WTC11 (cell line): ENCODE data around the gene OTOS.

ENCODE experiments used
- ATF1 ChIP-seq: sonication (generic); formaldehyde crosslinking; IDR thresholded peaks from 2 replicates; pipeline ENCODE4 v1.8.1; 2023; ENCODE audit warnings: mild to moderate bottlenecking, moderate library complexity, missing genetic modification reagents
- NFYB ChIP-seq: sonication (generic); formaldehyde crosslinking; conservative IDR thresholded peaks from 2 replicates; pipeline ENCODE4 v1.8.0; 2022; ENCODE audit warnings: low read depth, missing genetic modification reagents
- PRRX2 ChIP-seq: fragments of 250-450 bp; sonication (Bioruptor Pico); IDR thresholded peaks from 2 replicates; pipeline ENCODE4 v1.8.0; 2021; ENCODE audit warnings: mild to moderate bottlenecking
- TP53 ChIP-seq: sonication (generic); formaldehyde crosslinking; IDR thresholded peaks from 2 replicates; pipeline ENCODE4 v1.8.1; 2023; ENCODE audit warnings: mild to moderate bottlenecking, missing genetic modification reagents
- ZNF138 ChIP-seq: sonication (generic); formaldehyde crosslinking; conservative IDR thresholded peaks from 2 replicates; pipeline ENCODE4 v1.8.1; 2022; ENCODE audit warnings: mild to moderate bottlenecking, moderate library complexity, missing genetic modification reagents
- ZNF263 ChIP-seq: sonication (generic); formaldehyde crosslinking; IDR thresholded peaks from 2 replicates; pipeline ENCODE4 v1.8.1; 2022; ENCODE audit warnings: low read depth, mild to moderate bottlenecking, moderate library complexity, missing genetic modification reagents
- TF ChIP-seq, protein P1 (sequence below): fragments of 200-600 bp; IDR thresholded peaks from 2 replicates; pipeline ENCODE4 v1.8.0; 2022; ENCODE audit warnings: antibody characterized with exemption
- TF ChIP-seq, protein P2 (sequence below): sonication (generic); formaldehyde crosslinking; IDR thresholded peaks from 2 replicates; pipeline ENCODE4 v1.8.0; 2022; ENCODE audit warnings: mild to moderate bottlenecking, missing genetic modification reagents
- TF ChIP-seq, protein P3 (sequence below): sonication (generic); formaldehyde crosslinking; IDR thresholded peaks from 2 replicates; pipeline ENCODE4 v1.8.1; 2022; ENCODE audit warnings: low read depth, mild to moderate bottlenecking, moderate library complexity, missing genetic modification reagents, borderline replicate concordance
- TF ChIP-seq, protein P4 (sequence below): sonication (generic); formaldehyde crosslinking; IDR thresholded peaks from 2 replicates; pipeline ENCODE4 v1.8.0; 2022; ENCODE audit warnings: missing genetic modification reagents
- TF ChIP-seq, protein P5 (sequence below): sonication (generic); formaldehyde crosslinking; IDR thresholded peaks from 2 replicates; pipeline ENCODE4 v1.8.0; 2022; ENCODE audit warnings: mild to moderate bottlenecking, missing genetic modification reagents
- TF ChIP-seq, protein P6 (sequence below): sonication (generic); formaldehyde crosslinking; IDR thresholded peaks from 2 replicates; pipeline ENCODE4 v1.8.1; 2022; ENCODE audit warnings: mild to moderate bottlenecking, moderate library complexity, missing genetic modification reagents
- TF ChIP-seq, protein P7 (sequence below): sonication (generic); formaldehyde crosslinking; IDR thresholded peaks from 2 replicates; pipeline ENCODE4 v1.8.1; 2022; ENCODE audit warnings: low read depth, missing genetic modification reagents, borderline replicate concordance

DNA sequence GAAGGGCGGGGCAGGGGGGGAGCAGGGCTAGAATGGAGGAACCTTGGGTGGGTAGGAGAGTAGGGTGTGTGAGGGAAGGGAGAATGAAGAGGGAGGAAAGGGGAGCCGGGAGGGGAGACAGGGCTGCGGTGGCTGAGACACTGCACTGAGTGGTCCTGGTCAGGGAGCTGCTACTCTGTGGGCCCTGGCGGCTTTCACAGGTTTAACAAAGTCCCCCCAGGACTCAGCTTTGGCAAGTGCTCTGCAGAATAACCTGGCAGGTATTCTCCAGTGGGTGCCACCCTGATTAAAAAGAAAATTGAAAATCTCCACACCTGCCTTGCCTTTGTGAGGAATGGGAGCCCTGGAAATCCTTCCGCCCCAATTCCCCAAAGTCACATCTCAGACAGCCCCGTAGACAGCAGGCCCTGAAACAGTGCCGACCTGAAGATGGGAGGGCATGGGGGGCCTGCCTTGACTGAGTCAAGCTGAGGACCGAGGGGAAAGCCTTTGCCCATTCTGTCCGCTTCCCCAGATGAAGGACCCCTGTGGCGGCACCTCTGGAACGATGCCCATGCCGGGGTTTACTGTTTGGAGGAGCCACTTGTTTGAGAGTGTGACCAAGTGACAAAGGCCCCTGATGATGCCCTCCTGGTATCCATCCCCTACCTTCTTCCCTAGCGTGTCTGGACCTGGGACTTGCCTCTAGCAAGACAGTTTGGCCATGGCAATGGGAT, 43.6 kb upstream of the OTOS start:
- TF ChIP-seq, protein P1, sequence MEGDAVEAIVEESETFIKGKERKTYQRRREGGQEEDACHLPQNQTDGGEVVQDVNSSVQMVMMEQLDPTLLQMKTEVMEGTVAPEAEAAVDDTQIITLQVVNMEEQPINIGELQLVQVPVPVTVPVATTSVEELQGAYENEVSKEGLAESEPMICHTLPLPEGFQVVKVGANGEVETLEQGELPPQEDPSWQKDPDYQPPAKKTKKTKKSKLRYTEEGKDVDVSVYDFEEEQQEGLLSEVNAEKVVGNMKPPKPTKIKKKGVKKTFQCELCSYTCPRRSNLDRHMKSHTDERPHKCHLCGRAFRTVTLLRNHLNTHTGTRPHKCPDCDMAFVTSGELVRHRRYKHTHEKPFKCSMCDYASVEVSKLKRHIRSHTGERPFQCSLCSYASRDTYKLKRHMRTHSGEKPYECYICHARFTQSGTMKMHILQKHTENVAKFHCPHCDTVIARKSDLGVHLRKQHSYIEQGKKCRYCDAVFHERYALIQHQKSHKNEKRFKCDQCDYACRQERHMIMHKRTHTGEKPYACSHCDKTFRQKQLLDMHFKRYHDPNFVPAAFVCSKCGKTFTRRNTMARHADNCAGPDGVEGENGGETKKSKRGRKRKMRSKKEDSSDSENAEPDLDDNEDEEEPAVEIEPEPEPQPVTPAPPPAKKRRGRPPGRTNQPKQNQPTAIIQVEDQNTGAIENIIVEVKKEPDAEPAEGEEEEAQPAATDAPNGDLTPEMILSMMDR, result no peak
- TF ChIP-seq, protein P2, sequence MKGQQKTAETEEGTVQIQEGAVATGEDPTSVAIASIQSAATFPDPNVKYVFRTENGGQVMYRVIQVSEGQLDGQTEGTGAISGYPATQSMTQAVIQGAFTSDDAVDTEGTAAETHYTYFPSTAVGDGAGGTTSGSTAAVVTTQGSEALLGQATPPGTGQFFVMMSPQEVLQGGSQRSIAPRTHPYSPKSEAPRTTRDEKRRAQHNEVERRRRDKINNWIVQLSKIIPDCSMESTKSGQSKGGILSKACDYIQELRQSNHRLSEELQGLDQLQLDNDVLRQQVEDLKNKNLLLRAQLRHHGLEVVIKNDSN, result no peak
- TF ChIP-seq, protein P3, sequence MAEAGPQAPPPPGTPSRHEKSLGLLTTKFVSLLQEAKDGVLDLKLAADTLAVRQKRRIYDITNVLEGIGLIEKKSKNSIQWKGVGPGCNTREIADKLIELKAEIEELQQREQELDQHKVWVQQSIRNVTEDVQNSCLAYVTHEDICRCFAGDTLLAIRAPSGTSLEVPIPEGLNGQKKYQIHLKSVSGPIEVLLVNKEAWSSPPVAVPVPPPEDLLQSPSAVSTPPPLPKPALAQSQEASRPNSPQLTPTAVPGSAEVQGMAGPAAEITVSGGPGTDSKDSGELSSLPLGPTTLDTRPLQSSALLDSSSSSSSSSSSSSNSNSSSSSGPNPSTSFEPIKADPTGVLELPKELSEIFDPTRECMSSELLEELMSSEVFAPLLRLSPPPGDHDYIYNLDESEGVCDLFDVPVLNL, result no peak
- TF ChIP-seq, protein P4, sequence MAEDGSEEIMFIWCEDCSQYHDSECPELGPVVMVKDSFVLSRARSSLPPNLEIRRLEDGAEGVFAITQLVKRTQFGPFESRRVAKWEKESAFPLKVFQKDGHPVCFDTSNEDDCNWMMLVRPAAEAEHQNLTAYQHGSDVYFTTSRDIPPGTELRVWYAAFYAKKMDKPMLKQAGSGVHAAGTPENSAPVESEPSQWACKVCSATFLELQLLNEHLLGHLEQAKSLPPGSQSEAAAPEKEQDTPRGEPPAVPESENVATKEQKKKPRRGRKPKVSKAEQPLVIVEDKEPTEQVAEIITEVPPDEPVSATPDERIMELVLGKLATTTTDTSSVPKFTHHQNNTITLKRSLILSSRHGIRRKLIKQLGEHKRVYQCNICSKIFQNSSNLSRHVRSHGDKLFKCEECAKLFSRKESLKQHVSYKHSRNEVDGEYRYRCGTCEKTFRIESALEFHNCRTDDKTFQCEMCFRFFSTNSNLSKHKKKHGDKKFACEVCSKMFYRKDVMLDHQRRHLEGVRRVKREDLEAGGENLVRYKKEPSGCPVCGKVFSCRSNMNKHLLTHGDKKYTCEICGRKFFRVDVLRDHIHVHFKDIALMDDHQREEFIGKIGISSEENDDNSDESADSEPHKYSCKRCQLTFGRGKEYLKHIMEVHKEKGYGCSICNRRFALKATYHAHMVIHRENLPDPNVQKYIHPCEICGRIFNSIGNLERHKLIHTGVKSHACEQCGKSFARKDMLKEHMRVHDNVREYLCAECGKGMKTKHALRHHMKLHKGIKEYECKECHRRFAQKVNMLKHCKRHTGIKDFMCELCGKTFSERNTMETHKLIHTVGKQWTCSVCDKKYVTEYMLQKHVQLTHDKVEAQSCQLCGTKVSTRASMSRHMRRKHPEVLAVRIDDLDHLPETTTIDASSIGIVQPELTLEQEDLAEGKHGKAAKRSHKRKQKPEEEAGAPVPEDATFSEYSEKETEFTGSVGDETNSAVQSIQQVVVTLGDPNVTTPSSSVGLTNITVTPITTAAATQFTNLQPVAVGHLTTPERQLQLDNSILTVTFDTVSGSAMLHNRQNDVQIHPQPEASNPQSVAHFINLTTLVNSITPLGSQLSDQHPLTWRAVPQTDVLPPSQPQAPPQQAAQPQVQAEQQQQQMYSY (CRISPR knock-in tag), result no peak
- no peak for TF ChIP-seq NFYB
- TF ChIP-seq ATF1 (CRISPR knock-in tag), result no peak
- TF ChIP-seq, protein P5, sequence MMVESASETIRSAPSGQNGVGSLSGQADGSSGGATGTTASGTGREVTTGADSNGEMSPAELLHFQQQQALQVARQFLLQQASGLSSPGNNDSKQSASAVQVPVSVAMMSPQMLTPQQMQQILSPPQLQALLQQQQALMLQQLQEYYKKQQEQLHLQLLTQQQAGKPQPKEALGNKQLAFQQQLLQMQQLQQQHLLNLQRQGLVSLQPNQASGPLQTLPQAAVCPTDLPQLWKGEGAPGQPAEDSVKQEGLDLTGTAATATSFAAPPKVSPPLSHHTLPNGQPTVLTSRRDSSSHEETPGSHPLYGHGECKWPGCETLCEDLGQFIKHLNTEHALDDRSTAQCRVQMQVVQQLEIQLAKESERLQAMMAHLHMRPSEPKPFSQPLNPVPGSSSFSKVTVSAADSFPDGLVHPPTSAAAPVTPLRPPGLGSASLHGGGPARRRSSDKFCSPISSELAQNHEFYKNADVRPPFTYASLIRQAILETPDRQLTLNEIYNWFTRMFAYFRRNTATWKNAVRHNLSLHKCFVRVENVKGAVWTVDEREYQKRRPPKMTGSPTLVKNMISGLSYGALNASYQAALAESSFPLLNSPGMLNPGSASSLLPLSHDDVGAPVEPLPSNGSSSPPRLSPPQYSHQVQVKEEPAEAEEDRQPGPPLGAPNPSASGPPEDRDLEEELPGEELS (CRISPR knock-in tag), result no peak
- no peak for TF ChIP-seq ZNF263 (CRISPR knock-in tag)
- TF ChIP-seq TP53 (CRISPR knock-in tag), result no peak
- TF ChIP-seq, protein P6, sequence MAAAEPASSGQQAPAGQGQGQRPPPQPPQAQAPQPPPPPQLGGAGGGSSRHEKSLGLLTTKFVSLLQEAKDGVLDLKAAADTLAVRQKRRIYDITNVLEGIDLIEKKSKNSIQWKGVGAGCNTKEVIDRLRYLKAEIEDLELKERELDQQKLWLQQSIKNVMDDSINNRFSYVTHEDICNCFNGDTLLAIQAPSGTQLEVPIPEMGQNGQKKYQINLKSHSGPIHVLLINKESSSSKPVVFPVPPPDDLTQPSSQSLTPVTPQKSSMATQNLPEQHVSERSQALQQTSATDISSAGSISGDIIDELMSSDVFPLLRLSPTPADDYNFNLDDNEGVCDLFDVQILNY, result no peak
- no peak for TF ChIP-seq ZNF138 (CRISPR knock-in tag)
- TF ChIP-seq, protein P7, sequence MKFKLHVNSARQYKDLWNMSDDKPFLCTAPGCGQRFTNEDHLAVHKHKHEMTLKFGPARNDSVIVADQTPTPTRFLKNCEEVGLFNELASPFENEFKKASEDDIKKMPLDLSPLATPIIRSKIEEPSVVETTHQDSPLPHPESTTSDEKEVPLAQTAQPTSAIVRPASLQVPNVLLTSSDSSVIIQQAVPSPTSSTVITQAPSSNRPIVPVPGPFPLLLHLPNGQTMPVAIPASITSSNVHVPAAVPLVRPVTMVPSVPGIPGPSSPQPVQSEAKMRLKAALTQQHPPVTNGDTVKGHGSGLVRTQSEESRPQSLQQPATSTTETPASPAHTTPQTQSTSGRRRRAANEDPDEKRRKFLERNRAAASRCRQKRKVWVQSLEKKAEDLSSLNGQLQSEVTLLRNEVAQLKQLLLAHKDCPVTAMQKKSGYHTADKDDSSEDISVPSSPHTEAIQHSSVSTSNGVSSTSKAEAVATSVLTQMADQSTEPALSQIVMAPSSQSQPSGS, result no peak
- no peak for TF ChIP-seq PRRX2
